Measurements from ENCODE around the gene GAS7.

Gene GAS7

GRCh38 chr17:9929871-9930270 lies 268.5 kb downstream of the GAS7 start:
- no peak for TF ChIP-seq CTCF (IDR thresholded peaks at IDR 0.05)

- TF ChIP-seq CTCF (IDR thresholded peaks at IDR 0.05) = peak; percentile 73
These were observed 269.6 kb downstream of the GAS7 start for GRCh38 chr17:9928601-9929333.

- no peak for TF ChIP-seq CTCF (IDR thresholded peaks at IDR 0.05)
These were observed 272.1 kb downstream of the GAS7 start for GRCh38 chr17:9926150-9926804.

GRCh38 chr17:9925457-9925856 lies 272.9 kb downstream of the GAS7 start:
- TF ChIP-seq CTCF (IDR thresholded peaks at IDR 0.05) = no peak

GRCh38 chr17:9924735-9925191 lies 273.6 kb downstream of the GAS7 start:
- peak; percentile 77 for TF ChIP-seq CTCF (IDR thresholded peaks at IDR 0.05)

GRCh38 chr17:9922012-9922848 lies 276.2 kb downstream of the GAS7 start:
- no peak for TF ChIP-seq CTCF (IDR thresholded peaks at IDR 0.05)

- no peak for TF ChIP-seq CTCF (IDR thresholded peaks at IDR 0.05)
These were observed 279.5 kb downstream of the GAS7 start for GRCh38 chr17:9918804-9919352.
